ENCODE data around the gene CBLL1. TPM values are rescaled to one million over a fixed set of nuclear protein-coding genes. Genes with fewer than 3 reads are reported as not detected.
A peak's percentile ranks its signal among the peaks of the same experiment; 100 is the strongest.

The CBLL1 gene
- total and polyA plus RNA-seq, 2 experiments from 2014 or later, result 11.9 to 38.2 TPM

DNA sequence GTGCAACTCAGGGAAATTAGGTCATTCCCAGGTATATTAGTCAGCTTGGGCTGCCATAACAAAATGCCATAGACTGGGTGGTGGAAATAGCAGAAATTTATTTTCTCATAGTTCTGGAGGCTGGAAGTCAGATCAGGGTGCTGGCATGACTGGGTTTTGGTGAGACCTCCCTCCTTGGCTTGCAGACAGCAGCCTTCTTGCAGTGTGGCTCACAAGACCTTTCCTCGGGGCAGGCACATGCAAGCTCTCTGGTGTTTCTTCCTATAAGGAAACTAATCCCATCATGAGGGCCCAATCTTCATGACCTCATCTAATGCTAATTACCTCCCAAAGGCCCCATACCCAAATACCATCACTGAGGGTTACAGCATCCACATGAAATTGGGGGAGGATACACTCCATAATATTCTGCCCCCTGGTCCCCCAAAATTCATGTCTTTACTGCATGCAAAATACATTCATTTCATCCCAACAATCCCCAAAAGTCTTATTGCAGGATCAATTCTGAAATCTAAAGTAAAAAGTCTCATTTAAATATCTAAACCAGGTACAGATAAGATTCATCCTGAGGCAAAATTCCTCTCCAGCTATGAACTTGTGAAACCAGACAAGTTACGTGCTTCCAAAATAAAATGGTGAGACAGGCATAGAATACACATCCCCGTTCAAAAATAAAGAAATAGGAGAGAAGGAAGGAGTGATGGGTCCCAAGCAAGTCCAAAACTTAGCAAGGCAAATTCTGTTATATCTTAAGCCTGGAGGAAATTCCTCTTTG, 17.4 kb upstream of the CBLL1 start:
- Histone ChIP-seq H3K9ac (no peak overlapping the region), H3K9me3 (ENCODE audit: low read depth) (no peaks in the 10 kb centered on the region), H3K9me2 (ENCODE audit: insufficient read depth) (no peaks in the 10 kb centered on the region), H2AFZ (no peak overlapping the region), H3K4me3 (no peak overlapping the region), H3F3A (ENCODE audit: insufficient read depth) (no peaks in the 10 kb centered on the region; the same call in 1 of the 2 replicates), H4K20me1 (ENCODE audit: insufficient read depth) (no peaks in the 10 kb centered on the region), H3K27ac (no peak overlapping the region), H3K79me2 (ENCODE audit: insufficient read depth) (no peaks in the 10 kb centered on the region), H3K4me1 (ENCODE audit: insufficient read depth) (peaks cover 6% of the 10 kb centered on the region; the same call in 1 of the 2 replicates), H3K36me3 (ENCODE audit: low read depth) (no peaks in the 10 kb centered on the region), H3K4me2 (ENCODE audit: unreplicated experiment) (no peak overlapping the region), H3K27me3 (replicated peaks; ENCODE audit: insufficient read depth) (peaks cover 10% of the 10 kb centered on the region)
- DNase-seq, result peak; percentile 16
- TF ChIP-seq EZH2 (IDR thresholded peaks at IDR 0.05; ENCODE audit: insufficient read depth, poor library complexity, severe bottlenecking) (no peak), EZH2phosphoT487 (IDR thresholded peaks at IDR 0.05; ENCODE audit: insufficient read depth, low read depth) (no peak)
- in situ Hi-C loops (cut with MboI), result loop anchor here (25.0 kb wide), 2 partner anchors 264 to 411 kb away; partner anchors contain the start of genes GPR22 and LAMB4
- WGBS, 2 experiments (ENCODE audit: low coverage in 1 of 2, low lambda C conversion rate in 2 of 2, missing lambda C conversion rate in 2 of 2), result 53 to 57% methylated on average over 3 of the region's 3 CpGs

DNA sequence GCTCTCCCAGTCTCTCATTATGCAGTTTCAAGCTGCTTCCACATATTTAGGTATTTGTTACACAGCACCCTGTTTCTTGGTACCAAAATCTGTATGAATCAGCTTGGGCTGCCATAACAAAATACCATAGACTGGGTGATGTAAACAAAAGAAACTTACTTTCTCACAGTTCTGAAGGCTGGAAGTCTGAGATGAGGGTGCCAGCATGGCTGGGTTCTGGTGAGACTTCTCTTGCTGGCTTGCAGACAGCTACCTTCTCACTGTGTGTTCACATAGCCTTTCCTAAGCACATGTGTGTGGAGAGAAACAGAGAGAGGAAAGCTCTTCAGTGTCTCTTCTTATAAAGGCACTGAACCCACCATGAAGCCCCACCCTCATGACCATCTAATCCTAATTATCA, 15.7 kb upstream of the CBLL1 start:
- Histone ChIP-seq H3K4me1 (ENCODE audit: insufficient read depth) (peaks cover 2% of the 10 kb centered on the region; the same call in 1 of the 2 replicates), H3K9me3 (ENCODE audit: low read depth) (no peaks in the 10 kb centered on the region), H3F3A (ENCODE audit: insufficient read depth) (no peaks in the 10 kb centered on the region; the same call in 1 of the 2 replicates), H2AFZ (no peak overlapping the region), H3K27ac (no peak overlapping the region), H3K9me2 (ENCODE audit: insufficient read depth) (no peaks in the 10 kb centered on the region), H3K79me2 (ENCODE audit: insufficient read depth) (no peaks in the 10 kb centered on the region), H3K4me2 (ENCODE audit: unreplicated experiment) (no peak overlapping the region), H3K9ac (no peak overlapping the region), H3K4me3 (no peak overlapping the region), H3K27me3 (replicated peaks; ENCODE audit: insufficient read depth) (peaks cover 10% of the 10 kb centered on the region), H3K36me3 (ENCODE audit: low read depth) (no peaks in the 10 kb centered on the region), H4K20me1 (ENCODE audit: insufficient read depth) (no peaks in the 10 kb centered on the region)
- TF ChIP-seq EZH2phosphoT487 (IDR thresholded peaks at IDR 0.05; ENCODE audit: insufficient read depth, low read depth) (no peak), EZH2 (IDR thresholded peaks at IDR 0.05; ENCODE audit: insufficient read depth, poor library complexity, severe bottlenecking) (no peak)
- no peak for DNase-seq
- in situ Hi-C loops (cut with MboI), result loop anchor here (25.0 kb wide), 2 partner anchors 266 to 409 kb away; partner anchors contain the start of genes GPR22 and LAMB4

DNA sequence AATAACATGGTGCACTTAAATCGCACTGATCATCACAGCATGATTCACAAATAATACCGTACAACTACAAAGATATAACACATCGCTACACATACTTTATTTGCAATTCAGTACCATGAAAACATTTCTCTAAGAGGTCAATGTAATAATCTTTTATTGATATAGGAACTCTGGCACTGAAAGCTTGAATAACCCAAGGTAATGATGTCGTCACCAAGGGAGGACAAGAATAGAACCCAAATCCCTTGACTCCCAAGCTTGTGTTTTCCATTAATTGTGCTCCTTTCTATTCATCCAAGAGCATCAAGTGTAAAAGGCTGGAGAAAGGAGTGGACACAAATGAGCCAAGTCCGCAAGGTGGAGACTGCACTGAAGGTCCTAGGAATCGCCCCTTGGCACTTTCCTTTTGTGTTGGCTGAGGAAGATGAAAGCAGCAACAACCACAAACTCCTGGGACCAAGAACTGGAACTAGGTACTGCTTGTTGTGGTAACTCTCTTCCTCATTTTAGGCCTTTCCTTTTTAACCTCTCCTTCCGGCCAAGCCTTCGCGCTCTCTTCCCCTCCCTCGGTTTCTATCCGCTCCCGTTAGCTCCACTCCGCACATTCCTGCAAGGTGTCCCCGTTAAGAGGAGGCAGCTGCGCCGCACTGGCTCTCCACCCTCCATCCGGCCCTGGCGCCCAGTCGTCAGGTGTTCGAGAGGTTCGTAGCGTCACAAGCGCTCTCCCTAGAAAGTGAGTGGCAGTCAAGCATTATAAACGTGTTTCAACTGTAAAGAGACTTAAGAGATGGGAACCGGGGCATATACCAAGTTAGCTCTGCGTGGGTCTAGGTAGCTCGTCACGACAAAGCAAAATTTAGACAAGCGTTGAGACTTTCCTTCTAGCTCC, 1.0 kb upstream of the CBLL1 start:
- H3K79me2 ChIP-seq (ENCODE audit: insufficient read depth), result peaks cover 40% of the 10 kb centered on the region
- in situ Hi-C loops (cut with MboI), result loop anchor here (25.0 kb wide), 2 partner anchors 281 to 394 kb away; partner anchors contain the start of genes GPR22 and LAMB4
- H4K20me1 ChIP-seq (ENCODE audit: insufficient read depth), result peaks cover 13% of the 10 kb centered on the region; the same call in 1 of the 2 replicates
- peaks cover 15% of the 10 kb centered on the region for H3F3A ChIP-seq (ENCODE audit: insufficient read depth)
- WGBS, 2 experiments (ENCODE audit: low coverage in 1 of 2, low lambda C conversion rate in 2 of 2, missing lambda C conversion rate in 2 of 2), result 17% methylated on average over 29 of the region's 29 CpGs
- H3K4me2 ChIP-seq (ENCODE audit: unreplicated experiment), result peak overlapping the region; percentile 99
- H3K4me3 ChIP-seq, result peak overlapping the region; percentile 92
- H2AFZ ChIP-seq, result peak overlapping the region; percentile 99
- H3K9ac ChIP-seq, result peak overlapping the region; percentile 92
- H3K4me1 ChIP-seq (ENCODE audit: insufficient read depth), result peaks cover 37% of the 10 kb centered on the region
- H3K27me3 ChIP-seq (replicated peaks; ENCODE audit: insufficient read depth), result no peaks in the 10 kb centered on the region
- TF ChIP-seq EZH2phosphoT487 (IDR thresholded peaks at IDR 0.05; ENCODE audit: insufficient read depth, low read depth) (no peak), EZH2 (IDR thresholded peaks at IDR 0.05; ENCODE audit: insufficient read depth, poor library complexity, severe bottlenecking) (no peak)
- DNase-seq, result no peak
- no peaks in the 10 kb centered on the region for H3K36me3 ChIP-seq (ENCODE audit: low read depth)
- H3K9me2 ChIP-seq (ENCODE audit: insufficient read depth), result no peaks in the 10 kb centered on the region
- H3K9me3 ChIP-seq (ENCODE audit: low read depth), result no peaks in the 10 kb centered on the region
- peak overlapping the region; percentile 93 for H3K27ac ChIP-seq

DNA sequence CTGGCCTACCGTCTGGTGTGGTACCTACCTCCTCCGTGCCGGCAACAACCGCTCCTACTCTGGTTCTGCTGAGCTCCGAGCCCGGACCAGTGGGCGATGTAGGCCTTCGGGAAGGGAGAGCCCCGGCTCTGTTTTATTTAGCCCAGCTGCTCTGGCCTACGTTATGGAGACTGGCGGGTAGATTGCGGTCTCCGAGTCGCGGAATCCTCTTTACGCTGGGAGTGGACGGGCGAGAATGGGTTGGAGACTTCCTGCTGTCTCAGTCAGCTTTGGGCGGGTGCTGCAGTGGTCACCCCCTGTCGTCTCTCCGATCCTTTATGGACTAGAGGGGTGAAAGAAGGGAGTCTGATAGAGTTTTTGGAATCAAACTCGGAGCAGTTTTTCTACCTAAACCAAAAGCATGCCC, 406 bp downstream of the CBLL1 start:
- Histone ChIP-seq H3K36me3 (ENCODE audit: low read depth) (peaks cover 5% of the 10 kb centered on the region; the same call in 1 of the 2 replicates), H3K27ac (peak overlapping the region; percentile 93), H4K20me1 (ENCODE audit: insufficient read depth) (peaks cover 21% of the 10 kb centered on the region; the same call in 1 of the 2 replicates), H3K9ac (peak overlapping the region; percentile 92), H3F3A (ENCODE audit: insufficient read depth) (peaks cover 15% of the 10 kb centered on the region), H3K27me3 (replicated peaks; ENCODE audit: insufficient read depth) (no peaks in the 10 kb centered on the region), H3K4me2 (ENCODE audit: unreplicated experiment) (peak overlapping the region; percentile 99), H3K79me2 (ENCODE audit: insufficient read depth) (peaks cover 54% of the 10 kb centered on the region), H3K4me3 (peak overlapping the region; percentile 92), H3K9me3 (ENCODE audit: low read depth) (no peaks in the 10 kb centered on the region), H2AFZ (peak overlapping the region; percentile 99), H3K4me1 (ENCODE audit: insufficient read depth) (peaks cover 37% of the 10 kb centered on the region), H3K9me2 (ENCODE audit: insufficient read depth) (no peaks in the 10 kb centered on the region)
- DNase-seq, result no peak
- TF ChIP-seq EZH2phosphoT487 (IDR thresholded peaks at IDR 0.05; ENCODE audit: insufficient read depth, low read depth) (no peak), EZH2 (IDR thresholded peaks at IDR 0.05; ENCODE audit: insufficient read depth, poor library complexity, severe bottlenecking) (no peak)
- 1 to 2% methylated on average over 18 to 22 of the region's 22 CpGs for WGBS, 2 experiments (ENCODE audit: low coverage in 1 of 2, low lambda C conversion rate in 2 of 2, missing lambda C conversion rate in 2 of 2)
- in situ Hi-C loops (cut with MboI), result loop anchor here (25.0 kb wide), 2 partner anchors 282 to 393 kb away; partner anchors contain the start of genes GPR22 and LAMB4
